Breast epithelium (tissue), 3 donors: Measurements from ENCODE around the gene KANK2.

ENCODE experiments used
- CTCF ChIP-seq, 3 donors: fragments of 450-650 bp; IDR thresholded peaks; one replicate each; pipeline ENCODE4 v1.5.1; 2016 to 2017; ENCODE audit warnings: antibody characterized with exemption in 3 of 3, mild to moderate bottlenecking in 3 of 3, moderate library complexity in 3 of 3
- POLR2A ChIP-seq: fragments of 450-650 bp; IDR thresholded peaks from one replicate; pipeline ENCODE4 v1.6.1; 2016; ENCODE audit warnings: antibody characterized with exemption, mild to moderate bottlenecking, moderate library complexity
- POLR2AphosphoS5 ChIP-seq, 3 donors: sonication (generic); formaldehyde crosslinking; IDR thresholded peaks; one replicate each; pipeline ENCODE4 v1.6.1; 2017; ENCODE audit warnings: antibody characterized with exemption in 3 of 3

GRCh38 chr19:11246941-11247340, 49.6 kb upstream of the KANK2 start:
- TF ChIP-seq CTCF (IDR thresholded peaks at IDR 0.05) = no peak
- no peak for TF ChIP-seq POLR2A
- TF ChIP-seq POLR2AphosphoS5 (IDR thresholded peaks at IDR 0.05) = no peak
